ENCODE measurements around the gene TMEM14B.

- no peak for TF ChIP-seq CTCF (IDR thresholded peaks at IDR 0.05)
- no peak for TF ChIP-seq POLR2A (IDR thresholded peaks at IDR 0.05)
These were observed 27.2 kb upstream of the TMEM14B start for GRCh38 chr6:10720265-10720959.
